Measurements from ENCODE around the gene PALD1.

GRCh38 chr10:70442332-70442988, 36.1 kb upstream of the PALD1 start:
- TF ChIP-seq CTCF (IDR thresholded peaks at IDR 0.05; ENCODE audit: low read depth, low read length, poor library complexity, severe bottlenecking) (no peak), EZH2phosphoT487 (IDR thresholded peaks at IDR 0.05; ENCODE audit: borderline replicate concordance, low read length) (no peak)

All from DOHH2 (cell line).